Stromal cell of bone marrow (primary cell): Measurements from ENCODE around the gene CFHR1.
"Not testable (repeated sequence)": the region's sequence is repeated elsewhere in the genome, so short reads cannot be mapped to it uniquely, and the experiment has no call there.

Experiments used
- DNase-seq: peaks from one replicate; pipeline ENCODE4 v3.0.0-alpha.2; 2012; ENCODE audit warnings: low read depth

The CFHR1 gene

GRCh38 chr1:196819531-196819930 is at the start of gene CFHR1:
Gene CFHR1 (plus strand): TSS chr1:196819731. CDS start chr1:196819845, 114 bp downstream.
- not testable (repeated sequence) for DNase-seq

GRCh38 chr1:196769823-196770222 is 49.7 kb upstream of the CFHR1 start:
- DNase-seq = not testable (repeated sequence)

GRCh38 chr1:196773713-196774112 is 45.8 kb upstream of the CFHR1 start:
- no peak for DNase-seq

GRCh38 chr1:196774175-196774574 is 45.4 kb upstream of the CFHR1 start:
- DNase-seq = no peak

GRCh38 chr1:196774603-196775002 is 44.9 kb upstream of the CFHR1 start, which contains the start of gene CFHR3:
Gene CFHR3 (plus strand): TSS chr1:196774840. CDS start chr1:196774887, 47 bp downstream.
- DNase-seq = no peak

- no peak for DNase-seq
Observed at GRCh38 chr1:196777603-196778002, 41.9 kb upstream of the CFHR1 start.

GRCh38 chr1:196779093-196779492 is 40.4 kb upstream of the CFHR1 start:
- DNase-seq = no peak

GRCh38 chr1:196791252-196791651 is 28.3 kb upstream of the CFHR1 start:
- DNase-seq = not testable (repeated sequence)

- DNase-seq = not testable (repeated sequence)
Observed at GRCh38 chr1:196794103-196794502, 25.4 kb upstream of the CFHR1 start.

- no peak for DNase-seq
Observed at GRCh38 chr1:196797891-196798290, 21.6 kb upstream of the CFHR1 start.

- DNase-seq = not testable (repeated sequence)
Observed at GRCh38 chr1:196801920-196802319, 17.6 kb upstream of the CFHR1 start.

- no peak for DNase-seq
Observed at GRCh38 chr1:196808529-196809235, 10.8 kb upstream of the CFHR1 start.

GRCh38 chr1:196817442-196817841 is 2.1 kb upstream of the CFHR1 start:
- DNase-seq = not testable (repeated sequence)

- DNase-seq = peak; percentile 3
Observed at GRCh38 chr1:196827860-196828259, 8.3 kb downstream of the CFHR1 start.

- not testable (repeated sequence) for DNase-seq
Observed at GRCh38 chr1:196849613-196850492, 30.3 kb downstream of the CFHR1 start.

GRCh38 chr1:196856053-196856452 is 36.5 kb downstream of the CFHR1 start:
- no peak for DNase-seq

- no peak for DNase-seq
Observed at GRCh38 chr1:196857188-196857587, 37.7 kb downstream of the CFHR1 start.

GRCh38 chr1:196858811-196859210 is 39.3 kb downstream of the CFHR1 start:
- no peak for DNase-seq

GRCh38 chr1:196860323-196860884 is 40.9 kb downstream of the CFHR1 start:
- no peak for DNase-seq

GRCh38 chr1:196861429-196861828 is 41.9 kb downstream of the CFHR1 start:
- no peak for DNase-seq

GRCh38 chr1:196866974-196867373 is 47.4 kb downstream of the CFHR1 start:
- no peak for DNase-seq

GRCh38 chr1:196873385-196873784 is 53.9 kb downstream of the CFHR1 start:
- DNase-seq = no peak

- no peak for DNase-seq
Observed at GRCh38 chr1:196875935-196876334, 56.4 kb downstream of the CFHR1 start.
